Neural cell (in vitro differentiated cells): Measurements from ENCODE around the gene FAM107B. TPM values are rescaled to one million over a fixed set of nuclear protein-coding genes. Genes with fewer than 3 reads are reported as not detected.

Experiments used
- H2AFZ ChIP-seq: fragments of 200-600, 300-800 bp; sonication (generic), shearing (Covaris generic); 2 replicates; pipeline ENCODE4 v1.6.0; 2014; ENCODE audit warnings: low read depth, mild to moderate bottlenecking, antibody characterized with exemption, low read length, moderate library complexity
- H3F3A ChIP-seq: fragments of 200-600 bp; shearing (Covaris generic); 2 replicates; pipeline ENCODE4 v1.6.1; 2016; ENCODE audit warnings: mild to moderate bottlenecking, moderate library complexity, mixed read lengths, antibody characterized with exemption, low read length; ENCODE audit not compliant: insufficient read depth, poor library complexity, severe bottlenecking
- H3K27ac ChIP-seq: fragments of 200-600, 300-800 bp; sonication (generic), shearing (Covaris generic); 2 replicates; pipeline ENCODE4 v1.5.1; 2014; ENCODE audit warnings: mild to moderate bottlenecking, low read length, moderate library complexity
- H3K27me3 ChIP-seq: fragments of 300-800, 200-600 bp; sonication (generic), shearing (Covaris generic); 2 replicates; pipeline ENCODE4 v1.6.0; 2014; ENCODE audit warnings: mild to moderate bottlenecking, low read depth, low read length, moderate library complexity; ENCODE audit not compliant: insufficient read depth
- H3K36me3 ChIP-seq: fragments of 300-800, 200-600 bp; sonication (generic), shearing (Covaris generic); 2 replicates; pipeline ENCODE4 v1.5.1; 2014; ENCODE audit warnings: mild to moderate bottlenecking, antibody characterized with exemption, low read length, moderate library complexity; ENCODE audit not compliant: insufficient read depth
- H3K4me2 ChIP-seq: fragments of 300-800, 200-600 bp; sonication (generic), shearing (Covaris generic); 2 replicates; pipeline ENCODE4 v1.6.0; 2014; ENCODE audit warnings: mild to moderate bottlenecking, low read length
- H3K4me3 ChIP-seq: fragments of 300-800, 200-600 bp; sonication (generic), shearing (Covaris generic); 2 replicates; pipeline ENCODE4 v1.5.1; 2014; ENCODE audit warnings: mild to moderate bottlenecking, low read length, moderate library complexity
- H3K79me2 ChIP-seq: fragments of 200-600 bp; shearing (Covaris generic); replicated peaks from 2 replicates; pipeline ENCODE4 v1.6.0; 2014; ENCODE audit warnings: mild to moderate bottlenecking, low read length, moderate library complexity; ENCODE audit not compliant: insufficient read depth
- H3K9ac ChIP-seq: fragments of 300-800, 200-600 bp; sonication (generic), shearing (Covaris generic); 2 replicates; pipeline ENCODE4 v1.6.1; 2016; ENCODE audit warnings: mild to moderate bottlenecking, low read length, mixed read lengths
- H3K9me2 ChIP-seq: fragments of 200-600 bp; shearing (Covaris generic); 2 replicates; pipeline ENCODE4 v1.6.1; 2016; ENCODE audit warnings: mild to moderate bottlenecking, low read length, mixed read lengths; ENCODE audit not compliant: insufficient read depth
- H3K9me3 ChIP-seq: fragments of 200-600, 300-800 bp; sonication (generic), shearing (Covaris generic); 2 replicates; pipeline ENCODE4 v1.6.1; 2016; ENCODE audit warnings: mild to moderate bottlenecking, mixed run types, low read length, moderate library complexity, mixed read lengths
- H4K20me1 ChIP-seq: fragments of 200-600 bp; shearing (Covaris generic); 2 replicates; pipeline ENCODE4 v1.6.1; 2016; ENCODE audit warnings: mild to moderate bottlenecking, mixed run types; ENCODE audit not compliant: insufficient read depth
- CTCF ChIP-seq: fragments of 450-650 bp; IDR thresholded peaks from 2 replicates; pipeline ENCODE4 v1.5.1; 2014; ENCODE audit warnings: antibody characterized with exemption, mild to moderate bottlenecking, moderate library complexity; ENCODE audit not compliant: poor library complexity, severe bottlenecking
- EP300 ChIP-seq: fragments of 450-650 bp; conservative IDR thresholded peaks from 2 replicates; pipeline ENCODE4 v1.6.1; 2014; ENCODE audit warnings: antibody characterized with exemption, mild to moderate bottlenecking, moderate library complexity; ENCODE audit not compliant: poor library complexity, severe bottlenecking
- EZH2 ChIP-seq: fragments of 200-600, 300-800 bp; shearing (Covaris generic), sonication (generic); IDR thresholded peaks from 2 replicates; pipeline ENCODE4 v1.6.1; 2014; ENCODE audit warnings: antibody characterized with exemption, low read length, borderline replicate concordance, mild to moderate bottlenecking; ENCODE audit not compliant: insufficient read depth, poor library complexity, severe bottlenecking
- MXI1 ChIP-seq: fragments of 450-650 bp; conservative IDR thresholded peaks from 2 replicates; pipeline ENCODE4 v1.6.1; 2014; ENCODE audit warnings: antibody characterized with exemption, mild to moderate bottlenecking; ENCODE audit not compliant: poor library complexity, severe bottlenecking
- POLR2AphosphoS5 ChIP-seq: IDR thresholded peaks from 2 replicates; pipeline ENCODE4 v1.6.1; 2012
- RAD21 ChIP-seq: fragments of 450-650 bp; conservative IDR thresholded peaks from 2 replicates; pipeline ENCODE4 v1.6.1; 2014; ENCODE audit warnings: antibody characterized with exemption, mild to moderate bottlenecking, moderate library complexity
- REST ChIP-seq: IDR thresholded peaks from 2 replicates; pipeline ENCODE4 v1.6.1; 2012; ENCODE audit warnings: borderline replicate concordance
- SMC3 ChIP-seq: fragments of 450-650 bp; conservative IDR thresholded peaks from 2 replicates; pipeline ENCODE4 v1.6.1; 2014; ENCODE audit warnings: antibody characterized with exemption, mild to moderate bottlenecking, moderate library complexity; ENCODE audit not compliant: poor library complexity
- TAF1 ChIP-seq: IDR thresholded peaks from 2 replicates; pipeline ENCODE4 v1.6.1; 2012; ENCODE audit warnings: low read depth
- polyA plus RNA-seq: library from polyadenylated mRNA; depleted of rRNA; stranded (reverse); fragments of >200 nt; gene quantifications from 2 replicates; pipeline ENCODE4 v1.2.3, GENCODE V29; 2014

Gene FAM107B
- polyA plus RNA-seq, 1 donor from 2014 or later = 106 TPM

GRCh38 chr10:14676732-14677131 lies 98.0 kb downstream of the FAM107B start:
- Histone ChIP-seq H3K9ac (no peak overlapping the region), H3K4me3 (peak overlapping the region; percentile 13), H4K20me1 (no peaks in the 10 kb centered on the region), H3K4me2 (peak overlapping the region; percentile 1), H3K79me2 (no peaks in the 10 kb centered on the region), H3K9me3 (no peaks in the 10 kb centered on the region), H3F3A (no peaks in the 10 kb centered on the region), H3K9me2 (no peaks in the 10 kb centered on the region), H3K36me3 (no peaks in the 10 kb centered on the region), H3K27me3 (no peaks in the 10 kb centered on the region), H3K27ac (peak overlapping the region; percentile 17), H2AFZ (no peak overlapping the region)
- TF ChIP-seq EP300 (peak; percentile 70), CTCF (no peak)

GRCh38 chr10:14674376-14675050 lies 100.2 kb downstream of the FAM107B start:
- Histone ChIP-seq H3K9me3 (no peaks in the 10 kb centered on the region), H3K27ac (no peak overlapping the region), H3K9ac (no peak overlapping the region), H3F3A (no peaks in the 10 kb centered on the region), H3K4me3 (no peak overlapping the region), H4K20me1 (no peaks in the 10 kb centered on the region), H3K79me2 (no peaks in the 10 kb centered on the region), H3K36me3 (no peaks in the 10 kb centered on the region), H3K27me3 (no peaks in the 10 kb centered on the region), H3K9me2 (no peaks in the 10 kb centered on the region), H3K4me2 (no peak overlapping the region), H2AFZ (no peak overlapping the region)
- TF ChIP-seq SMC3 (no peak), POLR2AphosphoS5 (no peak), CTCF (no peak), EZH2 (no peak), RAD21 (no peak), TAF1 (no peak)

- H3K4me3 ChIP-seq = no peak overlapping the region
- H3K9me3 ChIP-seq = no peaks in the 10 kb centered on the region
- no peak overlapping the region for H3K27ac ChIP-seq
- H3K36me3 ChIP-seq = no peaks in the 10 kb centered on the region
- no peaks in the 10 kb centered on the region for H4K20me1 ChIP-seq
- no peak overlapping the region for H3K9ac ChIP-seq
- H3K9me2 ChIP-seq = no peaks in the 10 kb centered on the region
- H2AFZ ChIP-seq = no peak overlapping the region
- H3K4me2 ChIP-seq = no peak overlapping the region
- H3K27me3 ChIP-seq = no peaks in the 10 kb centered on the region
- TF ChIP-seq MXI1 (no peak), RAD21 (no peak), CTCF (no peak), REST (no peak), SMC3 (no peak), EZH2 (no peak), TAF1 (no peak), POLR2AphosphoS5 (no peak), EP300 (no peak)
- H3K79me2 ChIP-seq = no peaks in the 10 kb centered on the region
- no peaks in the 10 kb centered on the region for H3F3A ChIP-seq
Measured at GRCh38 chr10:14673189-14673861, 101.4 kb downstream of the FAM107B start.
